Endothelial cell (in vitro differentiated cells): ENCODE data around the gene PPP1R3E. TPM values are rescaled to one million over a fixed set of nuclear protein-coding genes. Genes with fewer than 3 reads are reported as not detected.
A peak's percentile ranks its signal among the peaks of the same experiment; 100 is the strongest.

Source experiments
- DNase-seq: peaks from one replicate; pipeline ENCODE4 v3.0.0; 2021; ENCODE audit warnings: low spot score
- H3K27ac Mint-ChIP-seq: one replicate; pipeline ENCODE4 v1.8.0; 2021; ENCODE audit warnings: mixed read lengths, inconsistent platforms; ENCODE audit not compliant: unreplicated experiment
- H3K27me3 Mint-ChIP-seq: one replicate; pipeline ENCODE4 v1.8.0; 2021; ENCODE audit warnings: mild to moderate bottlenecking, moderate library complexity, mixed read lengths, inconsistent platforms; ENCODE audit not compliant: unreplicated experiment
- H3K36me3 Mint-ChIP-seq: one replicate; pipeline ENCODE4 v1.8.0; 2021; ENCODE audit warnings: mild to moderate bottlenecking, low read depth, mixed read lengths, inconsistent platforms; ENCODE audit not compliant: unreplicated experiment
- H3K4me1 Mint-ChIP-seq: one replicate; pipeline ENCODE4 v1.8.0; 2021; ENCODE audit warnings: mild to moderate bottlenecking, mixed read lengths, inconsistent platforms; ENCODE audit not compliant: unreplicated experiment
- H3K4me3 Mint-ChIP-seq: one replicate; pipeline ENCODE4 v1.8.0; 2021; ENCODE audit warnings: mild to moderate bottlenecking, mixed read lengths, inconsistent platforms; ENCODE audit not compliant: unreplicated experiment
- H3K9me3 Mint-ChIP-seq: one replicate; pipeline ENCODE4 v1.8.0; 2021; ENCODE audit warnings: mixed read lengths, inconsistent platforms; ENCODE audit not compliant: unreplicated experiment
- total RNA-seq: library from RNA; stranded (reverse); fragmentation: NEBNext Ultra II Directional; extraction: Animal tissue kit (Norgen Biotek cat#: 25700); gene quantifications from one replicate; pipeline ENCODE4 v1.2.1, GENCODE V29; 2021; ENCODE audit not compliant: unreplicated experiment
- TF ChIP-seq, protein P1 (sequence below): fragments of 200-600 bp; sonication (generic); IDR thresholded peaks from one replicate; pipeline ENCODE4 v1.5.0; 2021; ENCODE audit warnings: antibody characterized with exemption; ENCODE audit not compliant: unreplicated experiment

The PPP1R3E gene
- total RNA-seq, 1 donor from 2014 or later: 8.4 TPM

DNA sequence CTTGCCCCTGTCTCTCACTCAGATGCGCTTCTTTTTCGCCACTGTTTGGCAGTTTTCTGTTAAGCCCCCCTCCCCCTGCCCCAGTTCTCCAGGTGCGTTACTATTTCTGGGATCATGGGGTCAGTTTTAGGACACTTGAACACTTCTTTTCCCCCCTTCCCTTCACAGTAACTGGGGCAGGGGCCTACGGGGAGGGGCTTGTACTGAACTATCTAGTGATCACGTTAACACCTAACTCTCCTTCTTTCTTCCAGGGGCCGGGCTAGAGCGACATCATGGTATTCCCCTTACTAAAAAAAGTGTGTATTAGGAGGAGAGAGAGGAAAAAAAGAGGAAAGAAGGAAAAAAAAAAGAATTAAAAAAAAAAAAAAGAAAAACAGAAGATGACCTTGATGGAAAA is 22.3 kb upstream of the PPP1R3E start:
- Mint-ChIP-seq H3K4me1 (peaks cover 35% of the 10 kb centered on the region), H3K4me3 (no peak overlapping the region), H3K9me3 (no peaks in the 10 kb centered on the region), H3K27me3 (peaks cover 18% of the 10 kb centered on the region), H3K36me3 (peaks cover 27% of the 10 kb centered on the region), H3K27ac (no peak overlapping the region)
- TF ChIP-seq, protein P1, sequence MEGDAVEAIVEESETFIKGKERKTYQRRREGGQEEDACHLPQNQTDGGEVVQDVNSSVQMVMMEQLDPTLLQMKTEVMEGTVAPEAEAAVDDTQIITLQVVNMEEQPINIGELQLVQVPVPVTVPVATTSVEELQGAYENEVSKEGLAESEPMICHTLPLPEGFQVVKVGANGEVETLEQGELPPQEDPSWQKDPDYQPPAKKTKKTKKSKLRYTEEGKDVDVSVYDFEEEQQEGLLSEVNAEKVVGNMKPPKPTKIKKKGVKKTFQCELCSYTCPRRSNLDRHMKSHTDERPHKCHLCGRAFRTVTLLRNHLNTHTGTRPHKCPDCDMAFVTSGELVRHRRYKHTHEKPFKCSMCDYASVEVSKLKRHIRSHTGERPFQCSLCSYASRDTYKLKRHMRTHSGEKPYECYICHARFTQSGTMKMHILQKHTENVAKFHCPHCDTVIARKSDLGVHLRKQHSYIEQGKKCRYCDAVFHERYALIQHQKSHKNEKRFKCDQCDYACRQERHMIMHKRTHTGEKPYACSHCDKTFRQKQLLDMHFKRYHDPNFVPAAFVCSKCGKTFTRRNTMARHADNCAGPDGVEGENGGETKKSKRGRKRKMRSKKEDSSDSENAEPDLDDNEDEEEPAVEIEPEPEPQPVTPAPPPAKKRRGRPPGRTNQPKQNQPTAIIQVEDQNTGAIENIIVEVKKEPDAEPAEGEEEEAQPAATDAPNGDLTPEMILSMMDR: no peak
- no peak for DNase-seq

DNA sequence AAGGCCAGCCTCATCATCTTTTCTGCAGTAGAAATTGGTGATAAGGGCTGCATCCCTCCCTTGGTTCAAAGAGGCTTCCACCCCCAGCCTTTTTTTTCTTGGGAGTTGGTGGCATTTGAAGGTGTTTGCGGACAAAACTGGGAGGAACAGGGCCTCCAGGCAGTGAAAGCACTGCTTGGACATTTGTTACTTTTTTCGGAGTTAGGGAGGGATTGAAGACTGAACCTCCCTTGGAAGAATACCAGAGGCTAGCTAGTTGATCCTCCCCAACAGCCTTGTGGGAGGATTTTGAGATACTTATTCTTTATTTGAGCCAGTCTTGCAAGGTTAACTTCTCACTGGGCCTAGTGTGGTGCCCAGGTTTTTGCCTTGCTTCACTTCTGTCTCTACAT is 21.8 kb upstream of the PPP1R3E start:
- no peak overlapping the region for H3K4me3 Mint-ChIP-seq
- H3K9me3 Mint-ChIP-seq: no peaks in the 10 kb centered on the region
- DNase-seq: no peak
- peaks cover 18% of the 10 kb centered on the region for H3K27me3 Mint-ChIP-seq
- peaks cover 33% of the 10 kb centered on the region for H3K36me3 Mint-ChIP-seq
- peaks cover 40% of the 10 kb centered on the region for H3K4me1 Mint-ChIP-seq
- no peak overlapping the region for H3K27ac Mint-ChIP-seq
- TF ChIP-seq, protein P1: no peak

DNA sequence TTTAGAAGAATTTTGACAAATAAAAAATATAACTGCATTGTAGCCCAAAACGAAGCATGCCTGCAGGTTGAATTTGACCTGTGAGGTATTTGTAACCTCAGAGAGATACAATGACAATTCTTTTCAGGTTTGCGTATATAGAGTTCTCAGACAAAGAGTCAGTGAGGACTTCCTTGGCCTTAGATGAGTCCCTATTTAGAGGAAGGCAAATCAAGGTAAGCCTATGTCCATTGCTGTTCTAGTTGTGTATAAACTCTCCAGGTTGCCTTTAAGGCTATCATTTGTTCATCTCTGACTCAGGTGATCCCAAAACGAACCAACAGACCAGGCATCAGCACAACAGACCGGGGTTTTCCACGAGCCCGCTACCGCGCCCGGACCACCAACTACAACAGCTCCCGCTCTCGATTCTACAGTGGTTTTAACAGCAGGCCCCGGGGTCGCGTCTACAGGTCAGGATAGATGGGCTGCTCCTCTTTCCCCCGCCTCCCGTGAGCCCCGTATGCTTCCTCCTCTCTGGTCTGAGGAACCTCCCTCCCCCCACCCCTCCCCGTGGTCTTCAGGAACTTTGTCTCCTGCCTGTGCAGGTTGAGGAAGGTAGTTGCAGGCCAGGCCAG is 21.3 kb upstream of the PPP1R3E start:
- no peak overlapping the region for H3K4me3 Mint-ChIP-seq
- peaks cover 18% of the 10 kb centered on the region for H3K27me3 Mint-ChIP-seq
- H3K36me3 Mint-ChIP-seq: peaks cover 33% of the 10 kb centered on the region
- H3K27ac Mint-ChIP-seq: no peak overlapping the region
- no peak for DNase-seq
- TF ChIP-seq, protein P1: no peak
- H3K4me1 Mint-ChIP-seq: peaks cover 40% of the 10 kb centered on the region
- H3K9me3 Mint-ChIP-seq: no peaks in the 10 kb centered on the region

DNA sequence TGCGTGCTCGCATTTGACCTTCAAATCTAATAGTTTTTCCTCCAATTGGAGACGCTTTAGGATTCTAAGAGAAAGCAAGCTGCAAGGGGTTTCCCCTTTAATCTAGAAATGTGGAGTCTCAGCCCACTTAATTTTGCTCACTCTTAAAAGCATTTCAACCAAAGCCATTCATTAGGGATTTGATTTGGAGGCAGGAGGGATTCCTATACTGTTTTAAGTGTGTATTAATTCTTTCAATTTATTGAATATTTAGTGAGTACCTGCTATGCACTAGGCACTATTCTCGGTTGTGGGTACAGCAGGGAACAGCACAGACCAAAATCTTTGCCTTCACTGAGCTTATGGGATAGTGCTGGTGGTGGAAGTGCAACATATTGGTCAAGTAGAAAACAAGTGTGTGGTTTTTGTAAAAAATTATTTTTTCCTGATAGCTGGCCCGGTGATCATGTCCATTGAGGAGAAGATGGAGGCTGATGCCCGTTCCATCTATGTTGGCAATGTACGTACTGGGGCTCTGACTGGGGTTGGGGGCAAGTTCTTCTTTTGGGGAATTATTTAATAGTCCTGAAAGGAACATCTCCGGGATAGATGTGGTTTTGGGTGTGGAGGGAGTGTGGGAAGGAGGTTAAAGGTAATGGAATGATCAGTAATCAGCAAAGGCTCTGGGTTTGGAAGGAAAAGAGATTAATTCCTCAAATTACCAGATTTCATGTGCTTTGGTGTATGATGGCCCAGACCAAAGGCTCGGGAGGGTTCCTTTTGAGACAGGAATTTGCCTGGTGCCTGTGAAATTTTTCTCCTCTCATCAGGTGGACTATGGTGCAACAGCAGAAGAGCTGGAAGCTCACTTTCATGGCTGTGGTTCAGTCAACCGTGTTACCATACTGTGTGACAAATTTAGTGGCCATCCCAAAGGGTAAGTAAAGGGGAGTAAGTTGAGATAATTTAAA is 20.2 kb upstream of the PPP1R3E start:
- H3K27ac Mint-ChIP-seq: peak overlapping the region; percentile 92
- H3K4me3 Mint-ChIP-seq: peak overlapping the region; percentile 94
- no peaks in the 10 kb centered on the region for H3K9me3 Mint-ChIP-seq
- no peak for DNase-seq
- TF ChIP-seq, protein P1: no peak
- peaks cover 33% of the 10 kb centered on the region for H3K36me3 Mint-ChIP-seq
- peaks cover 18% of the 10 kb centered on the region for H3K27me3 Mint-ChIP-seq
- peaks cover 40% of the 10 kb centered on the region for H3K4me1 Mint-ChIP-seq
